K562 (cell line): ENCODE results near the gene DHX35. TPM values are rescaled to one million over a fixed set of nuclear protein-coding genes. Genes with fewer than 3 reads are reported as not detected.

ENCODE experiments used
- ATAC-seq: fragments of 200-7000 bp; cut with Tn5 transposase; 3 replicates; pipeline ENCODE4 v1.9.1; 2020; ENCODE audit warnings: moderate library complexity
- BruUV-seq: library from RNA; stranded (reverse); fragments of 400-500 nt; replicated peaks from 2 replicates; lab custom pipeline; 2021; lab: Mats Ljungman, UMichigan
- CTCF ChIA-PET: fragments of 300-600 bp; formaldehyde crosslinking; extraction: SDS; loops from one replicate; lab custom pipeline; 2021; ENCODE audit warnings: low intra/inter-chr PET ratio; lab: Yijun Ruan, JAX
- POLR2A ChIA-PET: fragments of 300-600, 350-650 bp; sonication (Branson Sonifier 250); formaldehyde crosslinking; extraction: SDS; loops from one replicate; lab custom pipeline; 2021; ENCODE audit warnings: antibody characterized with exemption, inconsistent platforms; lab: Yijun Ruan, JAX
- DNase-seq, 4 experiments: peaks; one replicate each; pipeline versions ENCODE4 v3.0.0 to v3.0.0-alpha.2; 2011 to 2018; ENCODE audit warnings: low spot score in 3 of 4, mixed read lengths in 3 of 4; ENCODE audit errors: extremely low read depth in 1 of 4
- FAIRE-seq: peaks from 2 replicates; lab custom pipeline; 2011; peaks lifted over from hg19 to GRCh38; lab: Jason Lieb, UNC
- H2AFZ ChIP-seq: 2 replicates; pipeline ENCODE4 v1.6.0; 2011; ENCODE audit warnings: low read depth, low read length, control low read depth, inconsistent platforms
- H3K27ac ChIP-seq: fragments of 200-600 bp; 3 replicates; pipeline ENCODE4 v1.8.0; 2011; ENCODE audit warnings: low read depth, mild to moderate bottlenecking, control low read depth, inconsistent platforms, low read length, moderate library complexity, mixed read lengths; ENCODE audit errors: extremely low read depth
- H3K27me3 ChIP-seq, 2 experiments: fragments of 300-600 bp in 1 of 2; 2 replicates in 1 of 2; 3 replicates in 1 of 2; pipeline versions ENCODE4 v1.6.0 to v1.8.0; 2011; ENCODE audit warnings: inconsistent platforms in 2 of 2, low read length in 2 of 2, mild to moderate bottlenecking in 1 of 2, mixed read lengths in 1 of 2, moderate library complexity in 1 of 2; ENCODE audit not compliant: control insufficient read depth in 2 of 2, insufficient read depth in 2 of 2
- H3K36me3 ChIP-seq: fragments of 300-600 bp; 3 replicates; pipeline ENCODE4 v1.8.0; 2011; ENCODE audit warnings: mild to moderate bottlenecking, low read length, inconsistent platforms; ENCODE audit not compliant: control insufficient read depth, insufficient read depth
- H3K4me1 ChIP-seq, 2 experiments: fragments of 200-600 bp in 1 of 2; replicated peaks in 1 of 2; 2 replicates in 1 of 2; 3 replicates in 1 of 2; pipeline versions ENCODE4 v1.5.1 to v1.8.0; 2011; ENCODE audit warnings: inconsistent platforms in 2 of 2, low read length in 2 of 2, mild to moderate bottlenecking in 1 of 2, mixed read lengths in 1 of 2, moderate library complexity in 1 of 2; ENCODE audit not compliant: control insufficient read depth in 2 of 2, insufficient read depth in 2 of 2
- H3K4me2 ChIP-seq: 2 replicates; pipeline ENCODE4 v1.6.1; 2011; ENCODE audit warnings: low read length, control low read depth, inconsistent platforms, mixed read lengths; ENCODE audit not compliant: insufficient read depth
- H3K4me3 ChIP-seq: fragments of 200-600 bp; sonication (generic), shearing (Covaris generic); 2 replicates; pipeline ENCODE4 v1.5.1; 2016; ENCODE audit warnings: control low read depth, inconsistent platforms
- H3K79me2 ChIP-seq: fragments of 200-600 bp; 3 replicates; pipeline ENCODE4 v1.8.0; 2011; ENCODE audit warnings: low read length, inconsistent platforms; ENCODE audit not compliant: control insufficient read depth, insufficient read depth
- H3K9ac ChIP-seq, 2 experiments: 2 replicates each; pipeline versions ENCODE4 v1.6.0 to v1.6.1; 2011; ENCODE audit warnings: low read depth in 2 of 2, low read length in 2 of 2, control low read depth in 1 of 2, inconsistent platforms in 1 of 2, mild to moderate bottlenecking in 1 of 2, mixed read lengths in 1 of 2; ENCODE audit not compliant: insufficient read depth in 1 of 2
- H3K9me1 ChIP-seq: one replicate; pipeline ENCODE4 v1.6.0; 2011; ENCODE audit warnings: inconsistent platforms, mild to moderate bottlenecking, low read length, moderate library complexity; ENCODE audit not compliant: control insufficient read depth, insufficient read depth
- H3K9me3 ChIP-seq: replicated peaks from 2 replicates; pipeline ENCODE4 v1.5.1; 2011; ENCODE audit warnings: low read depth, low read length, inconsistent platforms; ENCODE audit not compliant: control insufficient read depth, insufficient read depth
- H4K20me1 ChIP-seq: replicated peaks from 2 replicates; pipeline ENCODE4 v1.6.1; 2011; ENCODE audit warnings: low read length, inconsistent platforms, mixed read lengths; ENCODE audit not compliant: control insufficient read depth, insufficient read depth
- ESRRB ChIP-seq: fragments of 250-450 bp; sonication (Bioruptor Pico); IDR thresholded peaks from 2 replicates; pipeline ENCODE4 v1.5.0; 2020; ENCODE audit warnings: mild to moderate bottlenecking, moderate library complexity, borderline replicate concordance
- MECOM ChIP-seq: fragments of 250-450 bp; sonication (Bioruptor Pico); IDR thresholded peaks from 2 replicates; pipeline ENCODE4 v1.8.0; 2022; ENCODE audit warnings: inconsistent platforms
- SMARCC2 ChIP-seq: fragments of 450-650 bp; IDR thresholded peaks from 2 replicates; pipeline ENCODE4 v1.6.1; 2017; ENCODE audit warnings: antibody characterized with exemption, moderate library complexity, mild to moderate bottlenecking, low read depth
- SUPT5H ChIP-seq: fragments of 450-650 bp; IDR thresholded peaks from 2 replicates; pipeline ENCODE4 v1.6.1; 2016
- TCF3 ChIP-seq: sonication (generic); formaldehyde crosslinking; IDR thresholded peaks from 2 replicates; pipeline ENCODE4 v1.4.0; 2020; ENCODE audit warnings: mild to moderate bottlenecking, missing genetic modification reagents
- ZNF197 ChIP-seq: fragments of 200-800 bp; sonication (Bioruptor generic); IDR thresholded peaks from 2 replicates; pipeline ENCODE4 v1.6.1; 2016; ENCODE audit warnings: low read depth, missing genetic modification characterization, missing compliant biosample characterization
- WGBS: fragments of 100-300 bp; shearing (Covaris generic); methylation state at CpG from one replicate; pipeline ENCODE4 v1.1.6; 2016; ENCODE audit warnings: low coverage, mixed read lengths; ENCODE audit not compliant: insufficient coverage; ENCODE audit errors: missing lambda C conversion rate; 5-methylcytosine and 5-hydroxymethylcytosine counted together
- in situ Hi-C: fragments of 300-500 bp; cut with MboI; formaldehyde crosslinking; loops from 4 replicates; pipeline ENCODE4 v1.15.0; 2018; ENCODE audit warnings: inconsistent platforms, mixed read lengths
- intact Hi-C: fragments of 100-400 bp; cut with micrococcal nuclease; formaldehyde crosslinking; loops from 2 replicates; pipeline ENCODE4 v1.14.2; 2022
- polyA plus RNA-seq, 8 experiments: library from polyadenylated mRNA; depleted of rRNA in 4 of 8; stranded (reverse) in 5 of 8; unstranded in 3 of 8; fragments of >200 nt; fragmentation: Nextera tagmentation in 2 of 8; fragmentation: Illumina TruSeq in 1 of 8; extraction: Ambion mirVana in 2 of 8; extraction: Trizol in 1 of 8; gene quantifications; 2 replicates each; pipeline versions ENCODE4 v1.2.1 to v1.2.3, GENCODE V29; 2011 to 2014; ENCODE audit warnings: inconsistent platforms in 1 of 8, missing spikeins in 1 of 8
- total RNA-seq, 7 experiments: library from RNA; depleted of rRNA in 6 of 7; stranded (reverse); fragments of >200 nt in 6 of 7; fragmentation: Illumina TruSeq in 2 of 7; extraction: Trizol in 2 of 7; gene quantifications; 2 replicates each; pipeline versions ENCODE4 v1.2.1 to v1.2.3, GENCODE V29; 2011 to 2021; ENCODE audit warnings: low replicate concordance in 1 of 7
- TF ChIP-seq, protein P1 (sequence below): fragments of 250-450 bp; sonication (Bioruptor Pico); IDR thresholded peaks from 2 replicates; pipeline ENCODE4 v1.8.0; 2022; ENCODE audit warnings: inconsistent platforms
- TF ChIP-seq, protein P2 (sequence below): fragments of 250-450 bp; sonication (Bioruptor Pico); IDR thresholded peaks from 2 replicates; pipeline ENCODE4 v1.8.0; 2022; ENCODE audit warnings: moderate library complexity, mild to moderate bottlenecking, inconsistent platforms
- TF ChIP-seq, protein P3 (sequence below): fragments of 250-450 bp; sonication (Bioruptor Pico); IDR thresholded peaks from 2 replicates; pipeline ENCODE4 v1.4.0; 2020
- TF ChIP-seq, protein P4 (sequence below): fragments of 150-350 bp; IDR thresholded peaks from 2 replicates; pipeline ENCODE4 v1.6.1; 2014; ENCODE audit warnings: low read depth, mild to moderate bottlenecking, low read length, borderline replicate concordance

DHX35 gene
- total and polyA plus RNA-seq, 9 of the 15 experiments (the other 6 are each of a cell fraction or from before 2014, with no cell fraction given), result 6.5 to 25.6 (median 16.9) TPM

DNA sequence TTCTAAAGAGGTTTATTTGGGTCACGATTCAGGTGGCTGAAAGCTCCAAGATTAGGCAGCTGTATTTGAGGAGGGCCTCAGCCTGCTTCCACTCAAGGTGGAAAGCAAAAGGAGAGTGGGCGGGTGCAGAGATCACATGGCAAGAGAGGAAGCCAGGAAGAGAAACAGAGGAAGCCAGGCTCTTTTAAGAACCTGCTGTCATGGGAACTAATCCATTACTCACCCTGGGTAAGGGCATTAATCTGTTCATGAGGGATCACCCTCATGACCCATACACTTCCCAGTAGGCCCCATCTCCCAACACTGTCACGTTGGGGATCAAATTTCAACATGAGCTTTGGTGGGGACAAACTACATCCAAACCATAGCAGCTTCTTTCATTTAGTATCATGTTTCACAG, 53.9 kb downstream of the DHX35 start:
- intact Hi-C loops, result no loop called here
- H3K9ac ChIP-seq, result no peak overlapping the region
- H3K27ac ChIP-seq, result no peak overlapping the region
- H3K9me3 ChIP-seq, result no peaks in the 10 kb centered on the region
- POLR2A ChIA-PET, result no interaction called here
- H2AFZ ChIP-seq, result no peak overlapping the region
- WGBS, result 78% methylated on average over 3 of the region's 3 CpGs
- no peaks in the 10 kb centered on the region for H3K27me3 ChIP-seq
- FAIRE-seq (no peak), DNase-seq (no peak), ATAC-seq (no peak)
- no peaks in the 10 kb centered on the region for H3K9me1 ChIP-seq
- in situ Hi-C loops, result no loop called here
- BruUV-seq, result no TSS peak
- no peaks in the 10 kb centered on the region for H3K4me1 ChIP-seq
- CTCF ChIA-PET, result no interaction called here
- no peaks in the 10 kb centered on the region for H4K20me1 ChIP-seq
- H3K4me2 ChIP-seq, result no peak overlapping the region
- H3K36me3 ChIP-seq, result peaks cover 82% of the 10 kb centered on the region
- H3K79me2 ChIP-seq, result no peaks in the 10 kb centered on the region
- H3K4me3 ChIP-seq, result no peak overlapping the region
- TF ChIP-seq ESRRB (CRISPR knock-in tag) (no peak), MECOM (CRISPR knock-in tag) (no peak), SUPT5H (no peak), ZNF197 (CRISPR knock-in tag) (no peak), TCF3 (CRISPR knock-in tag) (no peak), SMARCC2 (no peak)
- TF ChIP-seq, protein P1, sequence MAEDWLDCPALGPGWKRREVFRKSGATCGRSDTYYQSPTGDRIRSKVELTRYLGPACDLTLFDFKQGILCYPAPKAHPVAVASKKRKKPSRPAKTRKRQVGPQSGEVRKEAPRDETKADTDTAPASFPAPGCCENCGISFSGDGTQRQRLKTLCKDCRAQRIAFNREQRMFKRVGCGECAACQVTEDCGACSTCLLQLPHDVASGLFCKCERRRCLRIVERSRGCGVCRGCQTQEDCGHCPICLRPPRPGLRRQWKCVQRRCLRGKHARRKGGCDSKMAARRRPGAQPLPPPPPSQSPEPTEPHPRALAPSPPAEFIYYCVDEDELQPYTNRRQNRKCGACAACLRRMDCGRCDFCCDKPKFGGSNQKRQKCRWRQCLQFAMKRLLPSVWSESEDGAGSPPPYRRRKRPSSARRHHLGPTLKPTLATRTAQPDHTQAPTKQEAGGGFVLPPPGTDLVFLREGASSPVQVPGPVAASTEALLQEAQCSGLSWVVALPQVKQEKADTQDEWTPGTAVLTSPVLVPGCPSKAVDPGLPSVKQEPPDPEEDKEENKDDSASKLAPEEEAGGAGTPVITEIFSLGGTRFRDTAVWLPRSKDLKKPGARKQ, result no peak
- TF ChIP-seq, protein P2, sequence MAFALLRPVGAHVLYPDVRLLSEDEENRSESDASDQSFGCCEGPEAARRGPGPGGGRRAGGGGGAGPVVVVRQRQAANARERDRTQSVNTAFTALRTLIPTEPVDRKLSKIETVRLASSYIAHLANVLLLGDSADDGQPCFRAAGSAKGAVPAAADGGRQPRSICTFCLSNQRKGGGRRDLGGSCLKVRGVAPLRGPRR (CRISPR knock-in tag), result no peak
- TF ChIP-seq, protein P3, sequence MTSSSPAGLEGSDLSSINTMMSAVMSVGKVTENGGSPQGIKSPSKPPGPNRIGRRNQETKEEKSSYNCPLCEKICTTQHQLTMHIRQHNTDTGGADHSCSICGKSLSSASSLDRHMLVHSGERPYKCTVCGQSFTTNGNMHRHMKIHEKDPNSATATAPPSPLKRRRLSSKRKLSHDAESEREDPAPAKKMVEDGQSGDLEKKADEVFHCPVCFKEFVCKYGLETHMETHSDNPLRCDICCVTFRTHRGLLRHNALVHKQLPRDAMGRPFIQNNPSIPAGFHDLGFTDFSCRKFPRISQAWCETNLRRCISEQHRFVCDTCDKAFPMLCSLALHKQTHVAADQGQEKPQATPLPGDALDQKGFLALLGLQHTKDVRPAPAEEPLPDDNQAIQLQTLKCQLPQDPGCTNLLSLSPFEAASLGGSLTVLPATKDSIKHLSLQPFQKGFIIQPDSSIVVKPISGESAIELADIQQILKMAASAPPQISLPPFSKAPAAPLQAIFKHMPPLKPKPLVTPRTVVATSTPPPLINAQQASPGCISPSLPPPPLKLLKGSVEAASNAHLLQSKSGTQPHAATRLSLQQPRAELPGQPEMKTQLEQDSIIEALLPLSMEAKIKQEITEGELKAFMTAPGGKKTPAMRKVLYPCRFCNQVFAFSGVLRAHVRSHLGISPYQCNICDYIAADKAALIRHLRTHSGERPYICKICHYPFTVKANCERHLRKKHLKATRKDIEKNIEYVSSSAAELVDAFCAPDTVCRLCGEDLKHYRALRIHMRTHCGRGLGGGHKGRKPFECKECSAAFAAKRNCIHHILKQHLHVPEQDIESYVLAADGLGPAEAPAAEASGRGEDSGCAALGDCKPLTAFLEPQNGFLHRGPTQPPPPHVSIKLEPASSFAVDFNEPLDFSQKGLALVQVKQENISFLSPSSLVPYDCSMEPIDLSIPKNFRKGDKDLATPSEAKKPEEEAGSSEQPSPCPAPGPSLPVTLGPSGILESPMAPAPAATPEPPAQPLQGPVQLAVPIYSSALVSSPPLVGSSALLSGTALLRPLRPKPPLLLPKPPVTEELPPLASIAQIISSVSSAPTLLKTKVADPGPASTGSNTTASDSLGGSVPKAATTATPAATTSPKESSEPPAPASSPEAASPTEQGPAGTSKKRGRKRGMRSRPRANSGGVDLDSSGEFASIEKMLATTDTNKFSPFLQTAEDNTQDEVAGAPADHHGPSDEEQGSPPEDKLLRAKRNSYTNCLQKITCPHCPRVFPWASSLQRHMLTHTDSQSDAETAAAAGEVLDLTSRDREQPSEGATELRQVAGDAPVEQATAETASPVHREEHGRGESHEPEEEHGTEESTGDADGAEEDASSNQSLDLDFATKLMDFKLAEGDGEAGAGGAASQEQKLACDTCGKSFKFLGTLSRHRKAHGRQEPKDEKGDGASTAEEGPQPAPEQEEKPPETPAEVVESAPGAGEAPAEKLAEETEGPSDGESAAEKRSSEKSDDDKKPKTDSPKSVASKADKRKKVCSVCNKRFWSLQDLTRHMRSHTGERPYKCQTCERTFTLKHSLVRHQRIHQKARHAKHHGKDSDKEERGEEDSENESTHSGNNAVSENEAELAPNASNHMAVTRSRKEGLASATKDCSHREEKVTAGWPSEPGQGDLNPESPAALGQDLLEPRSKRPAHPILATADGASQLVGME (CRISPR knock-in tag), result no peak
- TF ChIP-seq, protein P4, sequence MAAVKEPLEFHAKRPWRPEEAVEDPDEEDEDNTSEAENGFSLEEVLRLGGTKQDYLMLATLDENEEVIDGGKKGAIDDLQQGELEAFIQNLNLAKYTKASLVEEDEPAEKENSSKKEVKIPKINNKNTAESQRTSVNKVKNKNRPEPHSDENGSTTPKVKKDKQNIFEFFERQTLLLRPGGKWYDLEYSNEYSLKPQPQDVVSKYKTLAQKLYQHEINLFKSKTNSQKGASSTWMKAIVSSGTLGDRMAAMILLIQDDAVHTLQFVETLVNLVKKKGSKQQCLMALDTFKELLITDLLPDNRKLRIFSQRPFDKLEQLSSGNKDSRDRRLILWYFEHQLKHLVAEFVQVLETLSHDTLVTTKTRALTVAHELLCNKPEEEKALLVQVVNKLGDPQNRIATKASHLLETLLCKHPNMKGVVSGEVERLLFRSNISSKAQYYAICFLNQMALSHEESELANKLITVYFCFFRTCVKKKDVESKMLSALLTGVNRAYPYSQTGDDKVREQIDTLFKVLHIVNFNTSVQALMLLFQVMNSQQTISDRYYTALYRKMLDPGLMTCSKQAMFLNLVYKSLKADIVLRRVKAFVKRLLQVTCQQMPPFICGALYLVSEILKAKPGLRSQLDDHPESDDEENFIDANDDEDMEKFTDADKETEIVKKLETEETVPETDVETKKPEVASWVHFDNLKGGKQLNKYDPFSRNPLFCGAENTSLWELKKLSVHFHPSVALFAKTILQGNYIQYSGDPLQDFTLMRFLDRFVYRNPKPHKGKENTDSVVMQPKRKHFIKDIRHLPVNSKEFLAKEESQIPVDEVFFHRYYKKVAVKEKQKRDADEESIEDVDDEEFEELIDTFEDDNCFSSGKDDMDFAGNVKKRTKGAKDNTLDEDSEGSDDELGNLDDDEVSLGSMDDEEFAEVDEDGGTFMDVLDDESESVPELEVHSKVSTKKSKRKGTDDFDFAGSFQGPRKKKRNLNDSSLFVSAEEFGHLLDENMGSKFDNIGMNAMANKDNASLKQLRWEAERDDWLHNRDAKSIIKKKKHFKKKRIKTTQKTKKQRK, result no peak
